Esophagus muscularis mucosa (tissue), 3 donors: ENCODE data around the gene PDCL3.

ENCODE experiments used
- CTCF ChIP-seq, 3 experiments: fragments of 200-600 bp in 2 of 3; fragments of 450-650 bp in 1 of 3; sonication (generic) in 2 of 3; IDR thresholded peaks; one replicate each; pipeline ENCODE4 v1.5.1; 2017 to 2019; ENCODE audit warnings: antibody characterized with exemption in 3 of 3, mild to moderate bottlenecking in 2 of 3, moderate library complexity in 1 of 3
- POLR2AphosphoS5 ChIP-seq, 2 donors: sonication (generic); formaldehyde crosslinking; IDR thresholded peaks; one replicate each; pipeline ENCODE4 v1.6.1; 2017; ENCODE audit warnings: antibody characterized with exemption in 2 of 2

- TF ChIP-seq CTCF (IDR thresholded peaks at IDR 0.05) (no peak), POLR2AphosphoS5 (IDR thresholded peaks at IDR 0.05) (no peak)
Observed at GRCh38 chr2:100625717-100626116, 62.9 kb downstream of the PDCL3 start.
